NCI-H460 (cell line): ENCODE results near the gene HNRNPCL4. TPM values are rescaled to one million over a fixed set of nuclear protein-coding genes. Genes with fewer than 3 reads are reported as not detected.
"Not testable (repeated sequence)": the region's sequence is repeated elsewhere in the genome, so short reads cannot be mapped to it uniquely, and the experiment has no call there.

Experiments used
- DNase-seq: peaks from one replicate; pipeline ENCODE4 v3.0.0-alpha.2; 2016; ENCODE audit warnings: low read depth; ENCODE audit errors: extremely low read depth
- polyA plus RNA-seq: library from polyadenylated mRNA; depleted of rRNA; stranded (reverse); fragments of >200 nt; gene quantifications from 2 replicates; pipeline ENCODE4 v1.2.3, GENCODE V29; 2014; cell fraction: nucleus; rRNA removed
- total RNA-seq: library from RNA; depleted of rRNA; stranded (reverse); fragments of >200 nt; shearing (Covaris generic); gene quantifications from 2 replicates; pipeline ENCODE4 v1.2.3, GENCODE V29; 2014; rRNA removed

Gene HNRNPCL4
- total RNA-seq, result not detected in 2 replicates
- not detected in 2 replicates for polyA plus RNA-seq

DNA sequence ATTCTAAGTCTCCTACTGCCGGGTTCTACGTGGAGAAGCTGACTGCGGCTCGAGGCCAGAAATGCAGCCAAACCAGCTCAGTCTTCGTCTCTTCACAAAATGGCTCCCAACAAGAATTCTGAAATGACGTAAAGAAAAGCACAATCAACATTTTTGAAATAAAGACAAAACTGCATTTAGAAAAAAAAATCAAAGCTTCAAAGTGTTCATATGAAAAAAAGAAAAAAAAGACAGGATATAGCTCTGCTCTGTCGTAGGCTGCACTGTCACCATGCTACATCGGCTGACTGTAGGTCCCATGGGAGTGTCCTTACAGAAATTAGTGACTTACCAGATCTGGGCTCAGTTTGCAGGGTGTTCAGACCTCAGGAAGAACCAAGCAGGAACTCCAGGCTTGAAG is at the start of gene HNRNPCL4:
TSS of gene HNRNPCL4 (minus strand) at position 101 of the 400 bp plus-strand sequence. CDS start 164 bp downstream, outside the sequence.
- not testable (repeated sequence) for DNase-seq

DNA sequence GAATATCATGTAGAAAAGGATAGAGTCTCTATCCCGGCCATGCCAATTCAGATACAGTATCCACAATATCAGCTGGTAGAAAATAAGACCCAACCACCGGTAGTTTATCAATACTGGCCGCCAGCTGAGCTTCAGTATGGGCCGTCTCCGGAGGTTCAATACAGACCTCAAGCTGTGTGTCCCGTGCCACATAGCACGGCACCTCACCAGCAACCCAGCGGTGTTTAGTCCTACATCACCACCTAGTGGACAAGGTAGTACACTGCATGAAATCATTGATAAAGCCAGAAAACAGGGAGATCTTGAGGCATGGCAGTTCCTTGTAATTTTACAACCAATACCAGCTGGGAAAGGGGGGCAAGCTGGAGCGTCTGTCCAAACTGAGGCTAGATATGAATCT is 43.3 kb upstream of the HNRNPCL4 start:
- DNase-seq, result not testable (repeated sequence)

DNA sequence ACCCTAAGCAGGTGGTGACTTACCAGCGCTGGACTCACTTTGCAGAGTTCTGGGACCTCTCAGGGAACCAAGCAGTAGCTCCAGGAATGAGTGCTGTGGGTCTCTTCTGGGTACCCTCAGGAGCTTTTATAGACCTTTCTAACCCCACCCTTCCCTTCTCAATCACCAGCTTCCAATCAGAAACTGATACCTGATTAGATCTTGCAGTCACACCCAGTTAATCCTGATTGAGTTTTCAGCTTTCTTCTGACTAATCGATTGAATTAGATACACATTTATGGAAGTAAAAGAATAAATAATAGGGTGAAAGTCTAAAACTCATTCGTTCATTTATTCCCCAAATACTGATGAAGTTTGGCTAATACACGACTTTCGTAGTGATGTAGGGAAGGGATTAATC is 35.9 kb upstream of the HNRNPCL4 start, which contains the start of gene PRAMEF13:
TSS of gene PRAMEF13 (minus strand) at position 101 of the 400 bp plus-strand sequence. CDS start 1,820 bp downstream, outside the sequence.
- not testable (repeated sequence) for DNase-seq

DNA sequence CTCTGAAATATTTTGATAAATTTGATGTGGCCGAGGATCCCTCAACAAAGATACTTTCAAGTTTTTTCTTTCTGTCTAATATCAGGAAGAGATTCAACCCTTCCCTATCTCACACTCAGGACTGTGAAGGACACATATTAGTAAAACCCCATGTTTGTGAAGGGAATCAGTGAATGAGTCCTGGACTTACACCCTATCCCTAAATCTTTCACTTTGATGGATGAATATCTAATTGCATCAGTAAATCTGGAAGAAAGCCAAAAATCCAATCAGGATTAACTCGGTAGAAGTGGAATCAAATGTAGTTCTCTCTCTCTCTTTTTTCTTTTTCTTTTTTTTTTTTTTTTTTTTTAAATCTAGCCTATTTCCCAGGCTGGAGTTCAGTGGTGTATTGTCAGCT is 6.1 kb upstream of the HNRNPCL4 start, which contains the start of gene PRAMEF9:
TSS of gene PRAMEF9 (plus strand) at position 301 of the 400 bp plus-strand sequence. CDS start 3,433 bp downstream, outside the sequence.
- DNase-seq, result not testable (repeated sequence)

DNA sequence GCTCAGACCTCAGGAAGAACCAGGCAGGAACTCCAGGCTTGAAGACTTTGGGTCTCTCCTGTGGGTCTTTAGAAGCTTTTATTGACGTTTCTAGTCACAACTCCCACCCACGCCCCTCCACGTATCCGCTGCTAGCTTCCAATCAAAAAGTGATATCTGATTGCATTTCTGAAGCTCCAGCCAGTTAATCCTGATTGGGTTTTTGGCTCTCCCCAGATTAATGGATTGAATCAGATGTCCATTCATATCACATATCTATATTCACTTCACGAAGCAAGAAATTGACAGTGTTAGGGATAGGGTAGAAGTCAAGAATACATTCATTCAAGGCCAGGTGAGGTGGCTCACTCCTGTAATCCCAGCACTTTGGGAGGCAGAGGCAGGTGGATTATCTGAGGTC is 9.5 kb downstream of the HNRNPCL4 start, which contains the start of gene PRAMEF26:
TSS of gene PRAMEF26 (minus strand) at position 101 of the 400 bp plus-strand sequence. CDS start 2,914 bp downstream, outside the sequence.
- not testable (repeated sequence) for DNase-seq

DNA sequence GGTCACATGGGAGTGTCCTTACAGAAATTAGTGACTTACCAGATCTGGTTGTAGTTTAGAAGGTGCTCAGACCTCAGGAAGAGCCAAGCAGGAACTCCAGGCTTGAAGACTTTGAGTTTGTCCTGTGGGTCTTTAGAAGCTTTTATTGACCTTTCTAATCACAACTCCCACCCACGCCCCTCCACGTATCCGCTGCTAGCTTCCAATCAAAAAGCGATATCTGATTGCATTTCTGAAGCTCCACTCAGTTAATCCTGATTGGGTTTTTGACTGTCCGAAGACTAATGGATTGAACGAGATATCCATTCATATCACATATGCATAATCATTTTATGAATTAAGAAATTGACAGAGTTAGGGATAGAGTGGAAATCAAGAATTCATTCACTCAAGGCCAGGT is 48.7 kb downstream of the HNRNPCL4 start, which contains the start of gene HNRNPCL2:
TSS of gene HNRNPCL2 (minus strand) at position 101 of the 400 bp plus-strand sequence. CDS start 454 bp downstream, outside the sequence.
- not testable (repeated sequence) for DNase-seq

Other genes starting within 250 kb of the HNRNPCL4 start
- not detected in 2 replicates for gene PRAMEF7, start 249.0 kb downstream of the HNRNPCL4 start, total RNA-seq
- gene PRAMEF6, start 218.1 kb downstream of the HNRNPCL4 start, total RNA-seq, result not detected in 2 replicates
- not detected in 2 replicates for gene PRAMEF27, start 109.1 kb downstream of the HNRNPCL4 start, total RNA-seq
- not detected in 2 replicates for gene HNRNPCL3, start 104.9 kb downstream of the HNRNPCL4 start, total RNA-seq
- not detected in 2 replicates for gene PRAMEF25, start 94.9 kb downstream of the HNRNPCL4 start, total RNA-seq
- not detected in 2 replicates for gene HNRNPCL2, start 48.8 kb downstream of the HNRNPCL4 start, total RNA-seq
- not detected in 2 replicates for gene PRAMEF26, start 9.6 kb downstream of the HNRNPCL4 start, total RNA-seq
- not detected in 2 replicates for gene PRAMEF9, start 6.2 kb upstream of the HNRNPCL4 start, total RNA-seq
- gene PRAMEF13, start 35.8 kb upstream of the HNRNPCL4 start, total RNA-seq, result not detected in 2 replicates
- not detected in 2 replicates for gene PRAMEF18, start 60.5 kb upstream of the HNRNPCL4 start, total RNA-seq
- gene PRAMEF5, start 88.6 kb upstream of the HNRNPCL4 start, total RNA-seq, result not detected in 2 replicates
- gene PRAMEF8, start 119.5 kb upstream of the HNRNPCL4 start, total RNA-seq, result not detected in 2 replicates
- not detected in 2 replicates for gene PRAMEF33, start 137.9 kb upstream of the HNRNPCL4 start, total RNA-seq
- not detected in 2 replicates for gene PRAMEF15, start 149.9 kb upstream of the HNRNPCL4 start, total RNA-seq
- not detected in 2 replicates for gene PRAMEF14, start 181.5 kb upstream of the HNRNPCL4 start, total RNA-seq
- gene PRAMEF19, start 206.3 kb upstream of the HNRNPCL4 start, total RNA-seq, result not detected in 2 replicates
- not detected in 2 replicates for gene PRAMEF17, start 224.0 kb upstream of the HNRNPCL4 start, total RNA-seq
- gene PRAMEF20, start 244.8 kb upstream of the HNRNPCL4 start, total RNA-seq, result 0.05 TPM in 1 of 2 replicates, not detected in the other